A673 (cell line): Measurements from ENCODE around the gene PIGW. TPM values are rescaled to one million over a fixed set of nuclear protein-coding genes. Genes with fewer than 3 reads are reported as not detected.

Experiments
- BruUV-seq: library from RNA; stranded (reverse); fragments of 400-500 nt; replicated peaks from 2 replicates; lab custom pipeline; 2021; lab: Mats Ljungman, UMichigan
- CTCF ChIA-PET: fragments of 300-600 bp; sonication (Branson Sonifier 250); formaldehyde crosslinking; loops from one replicate; lab custom pipeline; 2022; ENCODE audit warnings: antibody characterized with exemption; lab: Charles Lee
- POLR2A ChIA-PET: fragments of 300-600 bp; sonication (Branson Sonifier 250); formaldehyde crosslinking; loops from one replicate; lab custom pipeline; 2022; ENCODE audit warnings: antibody characterized with exemption; ENCODE audit not compliant: low non-redundant PET; lab: Charles Lee
- DNase-seq: peaks from one replicate; pipeline ENCODE4 v3.0.0-alpha.2; 2015; ENCODE audit warnings: low spot score
- H3K27ac ChIP-seq: fragments of 200-600 bp; sonication (generic); 2 replicates; pipeline ENCODE4 v1.5.1; 2016; ENCODE audit warnings: mixed run types, low read depth, mild to moderate bottlenecking, mixed read lengths, antibody characterized with exemption, low read length; ENCODE audit not compliant: poor library complexity, severe bottlenecking
- H3K27me3 ChIP-seq: fragments of 200-600 bp; sonication (generic); replicated peaks from 2 replicates; pipeline ENCODE4 v1.6.1; 2017; ENCODE audit warnings: mixed run types, low read depth, mild to moderate bottlenecking, mixed read lengths, antibody characterized with exemption, low read length; ENCODE audit not compliant: insufficient read depth, poor library complexity
- H3K36me3 ChIP-seq: fragments of 200-600 bp; sonication (generic); 2 replicates; pipeline ENCODE4 v1.6.1; 2016; ENCODE audit warnings: mixed run types, mild to moderate bottlenecking, mixed read lengths, antibody characterized with exemption, low read length; ENCODE audit not compliant: insufficient read depth, poor library complexity, severe bottlenecking
- H3K4me1 ChIP-seq: fragments of 200-600 bp; sonication (generic); 2 replicates; pipeline ENCODE4 v1.6.1; 2017; ENCODE audit warnings: mixed run types, mild to moderate bottlenecking, mixed read lengths, antibody characterized with exemption, low read length; ENCODE audit not compliant: insufficient read depth, poor library complexity, severe bottlenecking
- H3K4me3 ChIP-seq: fragments of 200-600 bp; sonication (generic); 2 replicates; pipeline ENCODE4 v1.5.1; 2016; ENCODE audit warnings: low read depth, mixed run types, mild to moderate bottlenecking, mixed read lengths, low read length; ENCODE audit not compliant: poor library complexity, severe bottlenecking
- H3K9me3 ChIP-seq: fragments of 200-600 bp; sonication (generic); 2 replicates; pipeline ENCODE4 v1.6.1; 2016; ENCODE audit warnings: mixed run types, low read depth, mild to moderate bottlenecking, mixed read lengths, antibody characterized with exemption, low read length; ENCODE audit not compliant: poor library complexity, severe bottlenecking
- CTCF ChIP-seq: fragments of 300-800, 200-600 bp; sonication (generic); conservative IDR thresholded peaks from 2 replicates; pipeline ENCODE4 v1.5.1; 2017; ENCODE audit warnings: low read depth, mild to moderate bottlenecking, antibody characterized with exemption, low read length, moderate library complexity, mixed read lengths
- EZH2 ChIP-seq: fragments of 200-600 bp; sonication (generic); IDR thresholded peaks from 2 replicates; pipeline ENCODE4 v1.6.1; 2017; ENCODE audit warnings: borderline replicate concordance, low read depth, mild to moderate bottlenecking, mixed read lengths, antibody characterized with exemption, low read length; ENCODE audit not compliant: poor library complexity, severe bottlenecking
- intact Hi-C: fragments of 100-400 bp; cut with micrococcal nuclease; formaldehyde crosslinking; loops from one replicate; pipeline ENCODE4 v1.10.0; 2022; ENCODE audit not compliant: unreplicated experiment
- total RNA-seq: library from RNA; stranded (reverse); gene quantifications from 2 replicates; pipeline ENCODE4 v1.2.3, GENCODE V29; 2021

Gene PIGW
- total RNA-seq, 1 experiment from 2014 or later: 10.3 TPM

- DNase-seq: no peak
- intact Hi-C loops: no loop called here
- Histone ChIP-seq H3K27me3 (no peaks in the 10 kb centered on the region), H3K4me3 (peak overlapping the region; percentile 79), H3K36me3 (no peaks in the 10 kb centered on the region), H3K9me3 (no peaks in the 10 kb centered on the region), H3K27ac (peak overlapping the region; percentile 98), H3K4me1 (peaks cover 6% of the 10 kb centered on the region)
- CTCF ChIA-PET: no interaction called here
- no TSS peak for BruUV-seq
- POLR2A ChIA-PET: no interaction called here
- no peak for TF ChIP-seq CTCF
- TF ChIP-seq EZH2: no peak
Measured at GRCh38 chr17:36545077-36545464, 10.3 kb downstream of the PIGW start.

- peak; percentile 95 for DNase-seq
- no peaks in the 10 kb centered on the region for H3K9me3 ChIP-seq
- intact Hi-C loops: no loop called here
- peak overlapping the region; percentile 82 for H3K27ac ChIP-seq
- no TSS peak for BruUV-seq
- ChIA-PET POLR2A (no interaction called here), CTCF (no interaction called here)
- TF ChIP-seq EZH2 (no peak), CTCF (no peak)
- H3K36me3 ChIP-seq: no peaks in the 10 kb centered on the region
- H3K4me1 ChIP-seq: peaks cover 6% of the 10 kb centered on the region
- no peaks in the 10 kb centered on the region for H3K27me3 ChIP-seq
- H3K4me3 ChIP-seq: peak overlapping the region; percentile 79
Measured at GRCh38 chr17:36545465-36546417, 11.0 kb downstream of the PIGW start.

- TF ChIP-seq CTCF (no peak), EZH2 (no peak)
- peak; percentile 12 for DNase-seq
- Histone ChIP-seq H3K27ac (peak overlapping the region; percentile 82), H3K4me1 (peaks cover 6% of the 10 kb centered on the region), H3K36me3 (no peaks in the 10 kb centered on the region), H3K4me3 (peak overlapping the region; percentile 79), H3K9me3 (no peaks in the 10 kb centered on the region), H3K27me3 (no peaks in the 10 kb centered on the region)
- no TSS peak for BruUV-seq
- POLR2A ChIA-PET: no interaction called here
- intact Hi-C loops: no loop called here
- CTCF ChIA-PET: no interaction called here
Measured at GRCh38 chr17:36546418-36547093, 11.8 kb downstream of the PIGW start.
